Lower leg skin (tissue), 3 donors: ENCODE measurements around the gene BACE2.

Experiments used
- CTCF ChIP-seq, 3 donors: fragments of 450-650 bp; IDR thresholded peaks; one replicate each; pipeline ENCODE4 v1.5.1; 2016; ENCODE audit warnings: antibody characterized with exemption in 3 of 3, mild to moderate bottlenecking in 3 of 3, moderate library complexity in 2 of 3
- POLR2A ChIP-seq, 2 donors: fragments of 450-650 bp; IDR thresholded peaks; one replicate each; pipeline ENCODE4 v1.6.1; 2016 to 2017; ENCODE audit warnings: antibody characterized with exemption in 2 of 2, mild to moderate bottlenecking in 1 of 2, moderate library complexity in 1 of 2

GRCh38 chr21:41135746-41136145 lies 32.2 kb upstream of the BACE2 start:
- TF ChIP-seq CTCF (IDR thresholded peaks at IDR 0.05) = no peak
- TF ChIP-seq POLR2A (IDR thresholded peaks at IDR 0.05) = no peak
